K562 (cell line): Measurements from ENCODE around the gene NRF1. TPM values are rescaled to one million over a fixed set of nuclear protein-coding genes. Genes with fewer than 3 reads are reported as not detected.

Experiments used
- BHLHE40 ChIP-seq: IDR thresholded peaks from 2 replicates; pipeline ENCODE4 v1.6.1; 2011; ENCODE audit warnings: low read length, improper control_type of control experiment
- SMC3 ChIP-seq: conservative IDR thresholded peaks from 2 replicates; pipeline ENCODE4 v1.6.1; 2011; ENCODE audit warnings: low read depth, low read length, improper control_type of control experiment; ENCODE audit not compliant: insufficient read depth
- polyA plus RNA-seq, 8 experiments: library from polyadenylated mRNA; depleted of rRNA in 4 of 8; stranded (reverse) in 5 of 8; unstranded in 3 of 8; fragments of >200 nt; fragmentation: Nextera tagmentation in 2 of 8; fragmentation: Illumina TruSeq in 1 of 8; extraction: Ambion mirVana in 2 of 8; extraction: Trizol in 1 of 8; gene quantifications; 2 replicates each; pipeline versions ENCODE4 v1.2.1 to v1.2.3, GENCODE V29; 2011 to 2014; ENCODE audit warnings: inconsistent platforms in 1 of 8, missing spikeins in 1 of 8
- total RNA-seq, 7 experiments: library from RNA; depleted of rRNA in 6 of 7; stranded (reverse); fragments of >200 nt in 6 of 7; fragmentation: Illumina TruSeq in 2 of 7; extraction: Trizol in 2 of 7; gene quantifications; 2 replicates each; pipeline versions ENCODE4 v1.2.1 to v1.2.3, GENCODE V29; 2011 to 2021; ENCODE audit warnings: low replicate concordance in 1 of 7
- TF ChIP-seq, protein P1 (sequence below): sonication (generic); formaldehyde crosslinking; IDR thresholded peaks from 2 replicates; pipeline ENCODE4 v1.4.0; 2020; ENCODE audit warnings: mild to moderate bottlenecking, missing genetic modification reagents
- TF ChIP-seq, protein P2 (sequence below): fragments of 200-800 bp; sonication (Bioruptor generic); IDR thresholded peaks from 2 replicates; pipeline ENCODE4 v1.6.1; 2017; ENCODE audit warnings: missing genetic modification characterization, missing compliant biosample characterization
- TF ChIP-seq, protein P3 (sequence below): fragments of 250-450 bp; sonication (Bioruptor Pico); IDR thresholded peaks from 2 replicates; pipeline ENCODE4 v1.5.0; 2020; ENCODE audit warnings: mild to moderate bottlenecking
- TF ChIP-seq, protein P4 (sequence below), 2 experiments: fragments of 450-650 bp in 1 of 2; IDR thresholded peaks; 2 replicates each; pipeline ENCODE4 v1.6.1; 2011 to 2017; ENCODE audit warnings: low read depth in 2 of 2, antibody characterized with exemption in 1 of 2, borderline replicate concordance in 1 of 2, low read length in 1 of 2, mild to moderate bottlenecking in 1 of 2, mixed read lengths in 1 of 2; ENCODE audit not compliant: control insufficient read depth in 1 of 2
- TF ChIP-seq, protein P5 (sequence below): fragments of 450-650 bp; formaldehyde crosslinking; IDR thresholded peaks from 2 replicates; pipeline ENCODE4 v1.4.0; 2020; ENCODE audit warnings: mild to moderate bottlenecking, moderate library complexity

The NRF1 gene
- total and polyA plus RNA-seq, 9 of the 15 experiments (the other 6 are each of a cell fraction or from before 2014, with no cell fraction given), result 8.6 to 28.8 (median 20.3) TPM

DNA sequence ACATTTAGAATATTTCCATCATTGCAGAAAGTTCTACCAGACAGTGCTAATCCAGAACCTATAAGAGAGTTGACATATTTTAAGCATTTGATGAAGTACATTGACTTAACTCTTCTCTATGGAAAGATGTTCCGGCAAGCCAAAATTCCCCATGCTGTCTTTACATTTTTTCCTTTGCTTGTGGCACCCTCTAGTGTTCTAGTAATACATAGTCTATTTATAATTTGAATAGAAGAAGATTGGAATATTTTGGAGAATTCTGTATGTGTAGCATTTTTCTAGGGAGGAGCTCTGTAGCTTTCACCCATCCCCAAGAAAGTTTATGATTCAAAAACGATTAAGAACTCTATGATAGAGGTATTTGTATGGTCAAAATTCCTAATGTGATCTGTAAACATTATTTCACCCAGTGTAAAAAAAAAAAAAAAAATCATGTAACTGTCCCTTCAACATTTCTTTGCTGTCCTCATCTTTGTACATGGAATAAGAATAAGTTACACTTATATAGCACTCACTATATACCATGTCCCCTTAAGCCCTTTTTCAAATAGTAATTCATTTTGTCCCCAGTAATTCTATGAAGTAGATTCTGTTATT lies 33.2 kb downstream of the NRF1 start (continued):
- TF ChIP-seq, protein P1, sequence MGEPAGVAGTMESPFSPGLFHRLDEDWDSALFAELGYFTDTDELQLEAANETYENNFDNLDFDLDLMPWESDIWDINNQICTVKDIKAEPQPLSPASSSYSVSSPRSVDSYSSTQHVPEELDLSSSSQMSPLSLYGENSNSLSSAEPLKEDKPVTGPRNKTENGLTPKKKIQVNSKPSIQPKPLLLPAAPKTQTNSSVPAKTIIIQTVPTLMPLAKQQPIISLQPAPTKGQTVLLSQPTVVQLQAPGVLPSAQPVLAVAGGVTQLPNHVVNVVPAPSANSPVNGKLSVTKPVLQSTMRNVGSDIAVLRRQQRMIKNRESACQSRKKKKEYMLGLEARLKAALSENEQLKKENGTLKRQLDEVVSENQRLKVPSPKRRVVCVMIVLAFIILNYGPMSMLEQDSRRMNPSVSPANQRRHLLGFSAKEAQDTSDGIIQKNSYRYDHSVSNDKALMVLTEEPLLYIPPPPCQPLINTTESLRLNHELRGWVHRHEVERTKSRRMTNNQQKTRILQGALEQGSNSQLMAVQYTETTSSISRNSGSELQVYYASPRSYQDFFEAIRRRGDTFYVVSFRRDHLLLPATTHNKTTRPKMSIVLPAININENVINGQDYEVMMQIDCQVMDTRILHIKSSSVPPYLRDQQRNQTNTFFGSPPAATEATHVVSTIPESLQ (CRISPR knock-in tag), result no peak
- TF ChIP-seq, protein P2, sequence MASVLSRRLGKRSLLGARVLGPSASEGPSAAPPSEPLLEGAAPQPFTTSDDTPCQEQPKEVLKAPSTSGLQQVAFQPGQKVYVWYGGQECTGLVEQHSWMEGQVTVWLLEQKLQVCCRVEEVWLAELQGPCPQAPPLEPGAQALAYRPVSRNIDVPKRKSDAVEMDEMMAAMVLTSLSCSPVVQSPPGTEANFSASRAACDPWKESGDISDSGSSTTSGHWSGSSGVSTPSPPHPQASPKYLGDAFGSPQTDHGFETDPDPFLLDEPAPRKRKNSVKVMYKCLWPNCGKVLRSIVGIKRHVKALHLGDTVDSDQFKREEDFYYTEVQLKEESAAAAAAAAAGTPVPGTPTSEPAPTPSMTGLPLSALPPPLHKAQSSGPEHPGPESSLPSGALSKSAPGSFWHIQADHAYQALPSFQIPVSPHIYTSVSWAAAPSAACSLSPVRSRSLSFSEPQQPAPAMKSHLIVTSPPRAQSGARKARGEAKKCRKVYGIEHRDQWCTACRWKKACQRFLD (CRISPR knock-in tag), result no peak
- TF ChIP-seq, protein P3, sequence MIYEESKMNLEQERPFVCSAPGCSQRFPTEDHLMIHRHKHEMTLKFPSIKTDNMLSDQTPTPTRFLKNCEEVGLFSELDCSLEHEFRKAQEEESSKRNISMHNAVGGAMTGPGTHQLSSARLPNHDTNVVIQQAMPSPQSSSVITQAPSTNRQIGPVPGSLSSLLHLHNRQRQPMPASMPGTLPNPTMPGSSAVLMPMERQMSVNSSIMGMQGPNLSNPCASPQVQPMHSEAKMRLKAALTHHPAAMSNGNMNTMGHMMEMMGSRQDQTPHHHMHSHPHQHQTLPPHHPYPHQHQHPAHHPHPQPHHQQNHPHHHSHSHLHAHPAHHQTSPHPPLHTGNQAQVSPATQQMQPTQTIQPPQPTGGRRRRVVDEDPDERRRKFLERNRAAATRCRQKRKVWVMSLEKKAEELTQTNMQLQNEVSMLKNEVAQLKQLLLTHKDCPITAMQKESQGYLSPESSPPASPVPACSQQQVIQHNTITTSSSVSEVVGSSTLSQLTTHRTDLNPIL (CRISPR knock-in tag), result no peak
- TF ChIP-seq, protein P4, sequence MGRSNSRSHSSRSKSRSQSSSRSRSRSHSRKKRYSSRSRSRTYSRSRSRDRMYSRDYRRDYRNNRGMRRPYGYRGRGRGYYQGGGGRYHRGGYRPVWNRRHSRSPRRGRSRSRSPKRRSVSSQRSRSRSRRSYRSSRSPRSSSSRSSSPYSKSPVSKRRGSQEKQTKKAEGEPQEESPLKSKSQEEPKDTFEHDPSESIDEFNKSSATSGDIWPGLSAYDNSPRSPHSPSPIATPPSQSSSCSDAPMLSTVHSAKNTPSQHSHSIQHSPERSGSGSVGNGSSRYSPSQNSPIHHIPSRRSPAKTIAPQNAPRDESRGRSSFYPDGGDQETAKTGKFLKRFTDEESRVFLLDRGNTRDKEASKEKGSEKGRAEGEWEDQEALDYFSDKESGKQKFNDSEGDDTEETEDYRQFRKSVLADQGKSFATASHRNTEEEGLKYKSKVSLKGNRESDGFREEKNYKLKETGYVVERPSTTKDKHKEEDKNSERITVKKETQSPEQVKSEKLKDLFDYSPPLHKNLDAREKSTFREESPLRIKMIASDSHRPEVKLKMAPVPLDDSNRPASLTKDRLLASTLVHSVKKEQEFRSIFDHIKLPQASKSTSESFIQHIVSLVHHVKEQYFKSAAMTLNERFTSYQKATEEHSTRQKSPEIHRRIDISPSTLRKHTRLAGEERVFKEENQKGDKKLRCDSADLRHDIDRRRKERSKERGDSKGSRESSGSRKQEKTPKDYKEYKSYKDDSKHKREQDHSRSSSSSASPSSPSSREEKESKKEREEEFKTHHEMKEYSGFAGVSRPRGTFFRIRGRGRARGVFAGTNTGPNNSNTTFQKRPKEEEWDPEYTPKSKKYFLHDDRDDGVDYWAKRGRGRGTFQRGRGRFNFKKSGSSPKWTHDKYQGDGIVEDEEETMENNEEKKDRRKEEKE (IDR thresholded peaks at IDR 0.05; ENCODE audit: borderline replicate concordance in 1 of 2, control insufficient read depth in 1 of 2, low read depth in 2 of 2, low read length in 1 of 2), result no peak
- TF ChIP-seq, protein P5, sequence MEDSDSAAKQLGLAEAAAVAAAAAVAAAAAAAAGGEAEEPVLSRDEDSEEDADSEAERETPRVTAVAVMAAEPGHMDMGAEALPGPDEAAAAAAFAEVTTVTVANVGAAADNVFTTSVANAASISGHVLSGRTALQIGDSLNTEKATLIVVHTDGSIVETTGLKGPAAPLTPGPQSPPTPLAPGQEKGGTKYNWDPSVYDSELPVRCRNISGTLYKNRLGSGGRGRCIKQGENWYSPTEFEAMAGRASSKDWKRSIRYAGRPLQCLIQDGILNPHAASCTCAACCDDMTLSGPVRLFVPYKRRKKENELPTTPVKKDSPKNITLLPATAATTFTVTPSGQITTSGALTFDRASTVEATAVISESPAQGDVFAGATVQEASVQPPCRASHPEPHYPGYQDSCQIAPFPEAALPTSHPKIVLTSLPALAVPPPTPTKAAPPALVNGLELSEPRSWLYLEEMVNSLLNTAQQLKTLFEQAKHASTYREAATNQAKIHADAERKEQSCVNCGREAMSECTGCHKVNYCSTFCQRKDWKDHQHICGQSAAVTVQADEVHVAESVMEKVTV (CRISPR knock-in tag), result peak; percentile 78
- TF ChIP-seq BHLHE40 (no peak), SMC3 (peak; percentile 55; the same call in 1 of the 2 replicates)
